ENCODE data around the gene CD81. TPM values are rescaled to one million over a fixed set of nuclear protein-coding genes. Genes with fewer than 3 reads are reported as not detected.

CD81 gene
- total and polyA plus RNA-seq, 10 of the 15 experiments (the other 5 are each of a cell fraction or from before 2014, with no cell fraction given): 2.0 to 145 (median 57.2) TPM

DNA sequence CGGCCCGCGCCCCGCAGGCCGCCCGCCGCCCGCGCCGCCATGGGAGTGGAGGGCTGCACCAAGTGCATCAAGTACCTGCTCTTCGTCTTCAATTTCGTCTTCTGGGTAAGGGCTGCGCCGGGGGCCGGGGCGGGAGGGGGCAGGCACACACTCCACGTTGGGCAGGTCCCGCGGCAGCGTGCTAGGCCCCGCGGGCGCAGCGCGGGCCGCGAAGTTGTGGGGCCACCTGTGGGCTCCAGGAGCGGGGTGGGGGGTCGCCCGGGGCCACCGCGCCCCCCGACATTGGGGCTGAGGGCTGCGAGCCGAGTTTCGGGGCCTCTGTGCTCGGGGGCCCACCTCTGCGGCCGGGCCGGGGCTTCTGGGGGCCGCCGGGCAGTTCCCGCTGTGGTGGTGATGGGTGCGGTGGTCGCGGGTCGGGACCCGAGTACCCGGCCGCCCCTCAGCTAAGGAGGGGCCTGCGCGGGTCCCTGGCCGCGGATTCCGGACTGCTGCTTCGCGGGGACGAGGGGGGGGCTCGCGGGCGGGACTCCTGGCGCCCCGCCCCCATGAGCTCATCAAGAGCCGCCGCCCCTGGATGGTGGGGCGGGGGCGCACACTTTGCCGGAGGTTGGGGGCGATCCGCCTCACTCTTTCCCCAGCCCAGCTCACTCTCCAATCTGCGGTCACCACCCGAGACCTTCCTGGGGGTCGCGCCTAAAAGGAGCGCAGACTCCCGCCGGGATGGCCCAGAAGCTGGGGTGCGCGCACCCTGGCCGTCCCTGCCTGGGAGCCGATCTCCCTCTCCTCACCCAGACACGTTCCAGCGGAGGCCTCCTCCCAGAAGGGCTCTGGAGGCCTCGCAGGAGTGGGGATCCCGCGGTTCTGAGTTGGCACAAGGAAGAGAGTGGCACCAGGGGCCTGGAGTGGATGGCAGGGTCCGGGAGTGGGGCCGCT is 667 bp downstream of the CD81 start:
- H3K27ac ChIP-seq (ENCODE audit: control insufficient read depth, insufficient read depth): peak overlapping the region; percentile 74
- no peak overlapping the region for H2AFZ ChIP-seq (ENCODE audit: control insufficient read depth, low read depth, low read length)
- TSS peak; percentile 52 for BruUV-seq (replicated peaks)
- CTCF ChIA-PET: interaction anchor here (1.0 to 1.5 kb wide), 3 partner anchors 22 to 73 kb away, joined by 3 to 5 read pairs (median 4); no protein-coding TSS in a partner anchor
- POLR2A ChIA-PET: interaction anchor here (1.0 to 2.3 kb wide), 3 partner anchors 9 to 23 kb away, joined by 5 to 31 read pairs (median 9); partner anchors contain the start of gene TSSC4
- no peaks in the 10 kb centered on the region; the same call in none of the 2 replicates for H4K20me1 ChIP-seq (ENCODE audit: control insufficient read depth, insufficient read depth)
- H3K9me3 ChIP-seq (replicated peaks; ENCODE audit: control insufficient read depth, insufficient read depth, low read length): no peaks in the 10 kb centered on the region; the same call in 2 of the 3 replicates
- intact Hi-C loops (cut with micrococcal nuclease; ENCODE audit: unreplicated experiment): no loop called here
- under 1% methylated on average over 52 of the region's 88 CpGs for WGBS (ENCODE audit: insufficient coverage, insufficient replicate concordance, low lambda C conversion rate, missing lambda C conversion rate)
- DNase-seq (ENCODE audit: low read depth, low spot score) (no peak), FAIRE-seq (no peak), ATAC-seq (peak; percentile 53)
- peaks cover 51% of the 10 kb centered on the region for H3K79me2 ChIP-seq (ENCODE audit: control insufficient read depth, insufficient read depth, low read length)
- H3K9ac ChIP-seq (ENCODE audit: control insufficient read depth, insufficient read depth, low read length): peak overlapping the region; percentile 80
- no peaks in the 10 kb centered on the region for H3K27me3 ChIP-seq (replicated peaks in 1 of 2; ENCODE audit: control insufficient read depth in 2 of 2, insufficient read depth in 2 of 2, low read length in 1 of 2)
- RAD21 ChIA-PET (ENCODE audit: unreplicated experiment): interaction anchor here (1.4 to 2.4 kb wide), 3 partner anchors 9 to 73 kb away, joined by 4 to 18 read pairs (median 11); partner anchors contain the start of gene TSSC4
- in situ Hi-C loops (cut with MboI): loop anchor here (25.0 kb wide), 1 partner anchor 1565 kb away; the partner anchor contains the start of genes PIDD1, PNPLA2 and RPLP2
- peak overlapping the region; percentile 87 for H3K4me2 ChIP-seq (ENCODE audit: control insufficient read depth, insufficient read depth)
- peaks cover 30% of the 10 kb centered on the region for H3K4me1 ChIP-seq (ENCODE audit: control insufficient read depth, insufficient read depth, low read length)
- SMC1A ChIA-PET (ENCODE audit: uncharacterized antibody, unreplicated experiment): interaction anchor here (1.1 to 2.4 kb wide), 3 partner anchors 10 to 23 kb away, joined by 5 to 11 read pairs (median 5); partner anchors contain the start of gene TSSC4
- H3K4me3 ChIP-seq: peak overlapping the region; percentile 97
- no peaks in the 10 kb centered on the region; a peak in 1 of 4 replicates for H3K36me3 ChIP-seq (ENCODE audit: control insufficient read depth in 2 of 2, insufficient read depth in 2 of 2, low read length in 1 of 2)
- TF ChIP-seq GATAD2B (conservative IDR thresholded peaks at IDR 0.05; ENCODE audit: low read depth) (0 out of 2 replicates have a peak, but pooled peaks have one; percentile 47), NR2F1 (conservative IDR thresholded peaks at IDR 0.05) (0 out of 2 replicates have a peak, but pooled peaks have one; percentile 34), CREM (IDR thresholded peaks at IDR 0.05; ENCODE audit: low read depth) (0 out of 2 replicates have a peak, but pooled peaks have one; percentile 46), EED (IDR thresholded peaks at IDR 0.05; ENCODE audit: low read depth) (no peak), HDGF (IDR thresholded peaks at IDR 0.05) (peak; percentile 46; the same call in 1 of the 2 replicates), MEF2A (IDR thresholded peaks at IDR 0.05; ENCODE audit: insufficient read depth, low read depth, low read length) (no peak), BACH1 (IDR thresholded peaks at IDR 0.05; ENCODE audit: borderline replicate concordance) (0 out of 2 replicates have a peak, but pooled peaks have one; percentile 12), YBX1 (IDR thresholded peaks at IDR 0.05) (no peak), EGR1 (IDR thresholded peaks at IDR 0.05; ENCODE audit: borderline replicate concordance in 1 of 2, low read depth in 2 of 2, low read length in 2 of 2) (0 out of 3 replicates have a peak, but pooled peaks of 1 of the 2 experiments have one; percentile 11), NKRF (conservative IDR thresholded peaks at IDR 0.05) (peak; percentile 31; the same call in 1 of the 2 replicates), ATF7 (IDR thresholded peaks at IDR 0.05; ENCODE audit: low read depth) (peak; percentile 70), NBN (IDR thresholded peaks at IDR 0.05) (peak; percentile 56; the same call in 1 of the 2 replicates), CREB1 (IDR thresholded peaks at IDR 0.05; ENCODE audit: low read depth) (peak; percentile 84), FOXM1 (IDR thresholded peaks at IDR 0.05; ENCODE audit: low read depth, low read length) (no peak), POLR2A (IDR thresholded peaks at IDR 0.05; ENCODE audit: low read depth, low read length) (peak; percentile 64), EP300 (IDR thresholded peaks at IDR 0.05; ENCODE audit: borderline replicate concordance in 1 of 2, control insufficient read depth in 1 of 2, low read depth in 2 of 2, low read length in 2 of 2) (no peak), ZNF687 (IDR thresholded peaks at IDR 0.05) (no peak)

Data from GM12878 (cell line).